GM18499 (cell line): ENCODE data around the gene SHROOM1.
"Not testable (repeated sequence)": the region's sequence is repeated elsewhere in the genome, so short reads cannot be mapped to it uniquely, and the experiment has no call there.

ENCODE experiments used
- ATAC-seq: cut with Tn5 transposase; IDR thresholded peaks from one replicate; pipeline ENCODE4 v1.9.1; 2021; ENCODE audit warnings: moderate number of reproducible peaks; ENCODE audit not compliant: insufficient read depth, unreplicated experiment

Gene SHROOM1

GRCh38 chr5:132830436-132831094 is at the start of gene SHROOM1:
Gene SHROOM1 (minus strand): TSS chr5:132830647. CDS start chr5:132826140, 4,507 bp downstream.
- ATAC-seq: no peak

- ATAC-seq: no peak
Measured at GRCh38 chr5:132877938-132878337, 47.5 kb upstream of the SHROOM1 start.

GRCh38 chr5:132877466-132877865 is 47.0 kb upstream of the SHROOM1 start:
- ATAC-seq: no peak

- ATAC-seq: no peak
Measured at GRCh38 chr5:132876020-132876759, 45.7 kb upstream of the SHROOM1 start.

GRCh38 chr5:132873930-132874271 is 43.5 kb upstream of the SHROOM1 start:
- no peak for ATAC-seq

GRCh38 chr5:132873119-132873929 is 42.9 kb upstream of the SHROOM1 start, which contains the start of gene LEAP2:
Gene LEAP2 (plus strand): TSS chr5:132873668. CDS start chr5:132873695, 27 bp downstream.
- no peak for ATAC-seq

GRCh38 chr5:132872788-132873118 is 42.3 kb upstream of the SHROOM1 start:
- ATAC-seq: no peak

GRCh38 chr5:132871459-132872284 is 41.2 kb upstream of the SHROOM1 start:
- ATAC-seq: no peak

GRCh38 chr5:132870801-132871200 is 40.4 kb upstream of the SHROOM1 start:
- ATAC-seq: no peak

GRCh38 chr5:132868754-132869153 is 38.3 kb upstream of the SHROOM1 start:
- ATAC-seq: no peak

- no peak for ATAC-seq
Measured at GRCh38 chr5:132867046-132867451, 36.6 kb upstream of the SHROOM1 start.

- peak; percentile 92 for ATAC-seq
Measured at GRCh38 chr5:132866342-132867045, 36.0 kb upstream of the SHROOM1 start, which contains the start of the genes GDF9 and UQCRQ. Gene GDF9 (minus strand): TSS chr5:132866469. CDS start chr5:132864533, 1,936 bp downstream. Gene UQCRQ (plus strand): TSS chr5:132866642. CDS start chr5:132866882, 240 bp downstream.

GRCh38 chr5:132865668-132866341 is 35.4 kb upstream of the SHROOM1 start:
- ATAC-seq: no peak

GRCh38 chr5:132860742-132861141 is 30.3 kb upstream of the SHROOM1 start:
- no peak for ATAC-seq

GRCh38 chr5:132859889-132860437 is 29.5 kb upstream of the SHROOM1 start:
- no peak for ATAC-seq

- ATAC-seq: no peak
Measured at GRCh38 chr5:132856011-132856410, 25.6 kb upstream of the SHROOM1 start.

GRCh38 chr5:132854992-132855391 is 24.5 kb upstream of the SHROOM1 start:
- ATAC-seq: not testable (repeated sequence)

- no peak for ATAC-seq
Measured at GRCh38 chr5:132854301-132854700, 23.9 kb upstream of the SHROOM1 start.

GRCh38 chr5:132853790-132854189 is 23.3 kb upstream of the SHROOM1 start:
- no peak for ATAC-seq
